ENCODE results near the gene ACOT9. TPM values are rescaled to one million over a fixed set of nuclear protein-coding genes. Genes with fewer than 3 reads are reported as not detected.

The ACOT9 gene
- total and polyA plus RNA-seq, 12 donors: 44.8 to 79.7 (median 67.9) TPM

DNA sequence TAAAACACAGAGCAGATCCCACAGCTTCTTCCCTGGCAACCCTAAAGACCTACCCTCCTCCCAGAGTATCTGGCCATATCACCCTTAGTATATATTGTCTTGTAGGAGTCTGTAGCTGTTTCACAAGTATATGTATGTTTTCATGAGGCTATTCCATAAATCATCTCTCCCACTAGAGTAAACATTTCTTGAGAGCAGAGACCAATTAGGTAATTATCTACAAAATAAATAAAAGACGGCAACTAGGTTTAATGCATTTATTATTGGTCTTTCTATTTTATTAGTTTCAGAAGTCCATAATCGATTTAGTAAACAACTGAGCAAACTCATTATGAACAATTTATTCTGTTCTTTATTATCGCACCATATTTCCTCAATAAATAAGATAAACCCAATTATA lies 7.0 kb downstream of the ACOT9 start:
- Histone ChIP-seq H3K27ac (no peak overlapping the region), H3K9me3 (no peaks in the 10 kb centered on the region), H3K4me3 (no peak overlapping the region), H3K4me1 (peaks cover 0 to 7% (median under 1%) of the 10 kb centered on the region in 9 donors), H3K36me3 (peaks cover 0 to 35% (median 0%) of the 10 kb centered on the region in 9 donors), H3K27me3 (peaks cover 0 to 3% (median 0%) of the 10 kb centered on the region in 7 donors)
- DNase-seq (no peak), ATAC-seq (no peak)
- WGBS, 2 donors: 91 to 93% methylated on average over 3 of the region's 3 CpGs
- TF ChIP-seq, protein P1, sequence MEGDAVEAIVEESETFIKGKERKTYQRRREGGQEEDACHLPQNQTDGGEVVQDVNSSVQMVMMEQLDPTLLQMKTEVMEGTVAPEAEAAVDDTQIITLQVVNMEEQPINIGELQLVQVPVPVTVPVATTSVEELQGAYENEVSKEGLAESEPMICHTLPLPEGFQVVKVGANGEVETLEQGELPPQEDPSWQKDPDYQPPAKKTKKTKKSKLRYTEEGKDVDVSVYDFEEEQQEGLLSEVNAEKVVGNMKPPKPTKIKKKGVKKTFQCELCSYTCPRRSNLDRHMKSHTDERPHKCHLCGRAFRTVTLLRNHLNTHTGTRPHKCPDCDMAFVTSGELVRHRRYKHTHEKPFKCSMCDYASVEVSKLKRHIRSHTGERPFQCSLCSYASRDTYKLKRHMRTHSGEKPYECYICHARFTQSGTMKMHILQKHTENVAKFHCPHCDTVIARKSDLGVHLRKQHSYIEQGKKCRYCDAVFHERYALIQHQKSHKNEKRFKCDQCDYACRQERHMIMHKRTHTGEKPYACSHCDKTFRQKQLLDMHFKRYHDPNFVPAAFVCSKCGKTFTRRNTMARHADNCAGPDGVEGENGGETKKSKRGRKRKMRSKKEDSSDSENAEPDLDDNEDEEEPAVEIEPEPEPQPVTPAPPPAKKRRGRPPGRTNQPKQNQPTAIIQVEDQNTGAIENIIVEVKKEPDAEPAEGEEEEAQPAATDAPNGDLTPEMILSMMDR (IDR thresholded peaks at IDR 0.05): no peak
- intact Hi-C loops (cut with DNase I): no loop called here

DNA sequence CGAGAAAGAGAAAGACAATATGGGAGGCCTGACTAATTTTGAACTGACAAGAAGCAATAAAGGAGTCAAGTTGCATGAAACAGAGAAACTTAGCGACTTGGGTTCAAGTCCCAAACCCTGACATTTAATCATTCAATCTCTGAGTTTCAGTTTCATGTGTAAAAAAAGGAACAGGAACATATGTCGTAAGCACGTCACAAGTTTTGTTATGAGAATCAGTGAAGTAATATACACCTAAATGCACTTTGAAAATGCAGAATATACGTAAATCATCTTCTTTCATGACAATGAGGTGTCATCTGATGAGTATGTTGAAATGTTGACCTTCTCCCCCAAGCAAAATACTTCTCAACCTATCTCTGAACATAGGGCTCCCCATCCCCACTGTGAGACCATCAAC lies 10.4 kb downstream of the ACOT9 start:
- intact Hi-C loops (cut with DNase I): no loop called here
- TF ChIP-seq, protein P1 (IDR thresholded peaks at IDR 0.05): no peak
- 89 to 91% methylated on average over 5 of the region's 5 CpGs for WGBS, 2 donors
- Histone ChIP-seq H3K27ac (peak overlapping the region in 1 of 10 donors; percentile 74), H3K36me3 (peaks cover 0 to 66% (median 0%) of the 10 kb centered on the region in 9 donors), H3K9me3 (no peaks in the 10 kb centered on the region), H3K4me1 (peaks cover 0 to 6% (median 0%) of the 10 kb centered on the region in 9 donors), H3K27me3 (peaks cover 0 to 3% (median 0%) of the 10 kb centered on the region in 7 donors), H3K4me3 (no peak overlapping the region)
- no peak for ATAC-seq
- no peak for DNase-seq

DNA sequence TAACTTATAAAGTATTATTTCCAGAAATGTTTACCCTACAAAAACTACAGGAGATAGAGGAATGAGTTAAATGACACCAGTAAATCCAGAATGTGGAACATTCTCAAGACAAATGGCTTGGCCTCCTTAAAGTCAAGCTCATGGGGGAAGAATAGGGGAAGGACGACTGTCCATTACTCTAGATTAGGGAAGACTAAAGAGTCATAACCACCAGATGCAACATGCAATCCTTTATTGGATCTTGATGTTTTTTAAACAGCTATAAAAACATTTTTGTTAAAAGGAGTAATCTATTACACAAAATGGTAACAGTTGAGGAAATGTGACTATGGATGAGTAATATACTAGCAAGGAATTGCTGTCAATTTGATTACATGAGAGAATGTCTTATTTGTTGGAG lies 11.1 kb downstream of the ACOT9 start:
- ATAC-seq: no peak
- peaks cover 0 to 73% (median 0%) of the 10 kb centered on the region in 9 donors for H3K36me3 ChIP-seq
- no peak overlapping the region for H3K4me3 ChIP-seq
- H3K4me1 ChIP-seq: peaks cover 0 to 6% (median 0%) of the 10 kb centered on the region in 9 donors
- WGBS, 2 donors: 74 to 93% methylated on average over 1 of the region's 1 CpG
- DNase-seq: no peak
- TF ChIP-seq, protein P1 (IDR thresholded peaks at IDR 0.05): no peak
- intact Hi-C loops (cut with DNase I): no loop called here
- no peaks in the 10 kb centered on the region for H3K9me3 ChIP-seq
- no peak overlapping the region for H3K27ac ChIP-seq
- H3K27me3 ChIP-seq: peaks cover 0 to 3% (median 0%) of the 10 kb centered on the region in 7 donors

DNA sequence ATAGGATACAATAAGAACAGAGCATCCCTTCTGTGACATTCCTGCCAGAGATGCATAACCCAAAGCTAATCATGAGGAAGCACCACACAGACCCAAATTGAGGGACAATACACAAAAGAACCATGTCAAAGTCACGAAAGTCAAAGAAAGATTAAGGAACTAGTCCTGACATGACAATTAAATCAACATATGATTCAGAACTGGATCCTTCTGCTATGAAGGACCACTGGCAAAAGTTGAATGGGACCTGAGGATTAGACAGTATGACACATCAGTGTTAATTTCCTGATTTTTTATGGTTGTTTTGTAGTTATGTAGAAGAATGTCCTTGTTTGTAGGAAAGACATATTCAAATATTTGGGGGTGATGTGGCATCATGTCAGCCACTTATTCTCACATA lies 13.9 kb downstream of the ACOT9 start:
- Histone ChIP-seq H3K4me1 (no peaks in the 10 kb centered on the region), H3K9me3 (no peaks in the 10 kb centered on the region), H3K36me3 (peaks cover 0 to 88% (median 0%) of the 10 kb centered on the region in 9 donors), H3K4me3 (no peak overlapping the region), H3K27ac (no peak overlapping the region), H3K27me3 (no peaks in the 10 kb centered on the region)
- TF ChIP-seq, protein P1 (IDR thresholded peaks at IDR 0.05): no peak
- DNase-seq (no peak), ATAC-seq (no peak)
- intact Hi-C loops (cut with DNase I): no loop called here
- WGBS, 2 donors: 100% methylated on average over 1 of the region's 1 CpG
